AG09319 (cell line): ENCODE results near the gene TBCEL.

Source experiments
- DNase-seq: peaks from one replicate; pipeline ENCODE4 v3.0.0-alpha.2; 2010; ENCODE audit warnings: low read depth; ENCODE audit errors: extremely low read depth
- CTCF ChIP-seq: IDR thresholded peaks from 2 replicates; pipeline ENCODE4 v1.5.1; 2011; ENCODE audit warnings: low read depth, mild to moderate bottlenecking, inconsistent platforms, low read length, moderate library complexity

TBCEL gene

GRCh38 chr11:121066623-121067022 lies 42.7 kb downstream of the TBCEL start:
- no peak for DNase-seq
- no peak for TF ChIP-seq CTCF

- DNase-seq, result no peak
- TF ChIP-seq CTCF, result no peak
Observed at GRCh38 chr11:121067026-121067425, 43.1 kb downstream of the TBCEL start.

- no peak for TF ChIP-seq CTCF
- peak; percentile 7 for DNase-seq
Observed at GRCh38 chr11:121067453-121067852, 43.6 kb downstream of the TBCEL start.

- DNase-seq, result no peak
- no peak for TF ChIP-seq CTCF
Observed at GRCh38 chr11:121067962-121068647, 44.2 kb downstream of the TBCEL start.

GRCh38 chr11:121068787-121069186 lies 44.9 kb downstream of the TBCEL start:
- DNase-seq, result no peak
- no peak for TF ChIP-seq CTCF

GRCh38 chr11:121070951-121071845 lies 47.3 kb downstream of the TBCEL start:
- DNase-seq, result no peak
- TF ChIP-seq CTCF, result no peak

GRCh38 chr11:121071846-121072450 lies 48.0 kb downstream of the TBCEL start:
- DNase-seq, result no peak
- no peak for TF ChIP-seq CTCF
